Psoas muscle (tissue), 8 donors: ENCODE measurements around the gene PRICKLE3. TPM values are rescaled to one million over a fixed set of nuclear protein-coding genes. Genes with fewer than 3 reads are reported as not detected.
"Not testable (repeated sequence)": the region's sequence is repeated elsewhere in the genome, so short reads cannot be mapped to it uniquely, and the experiment has no call there.

Source experiments
- ATAC-seq, 4 donors: fragments of 200-7000 bp; cut with Tn5 transposase; one replicate each; pipeline ENCODE4 v1.9.1; 2020; ENCODE audit warnings: moderate library complexity in 3 of 4, mild to moderate bottlenecking in 2 of 4
- DNase-seq, 2 donors: peaks; one replicate each; pipeline ENCODE4 v3.0.0-alpha.2; 2020
- H3K27ac ChIP-seq: fragments of 200-600 bp; one replicate; pipeline ENCODE4 v1.8.0; 2022
- H3K27me3 ChIP-seq, 3 donors: fragments of 200-600 bp in 1 of 3; one replicate each; pipeline versions ENCODE4 v1.6.1 to v1.8.0; 2013 to 2022; ENCODE audit warnings: low read length in 2 of 3, mild to moderate bottlenecking in 2 of 3, moderate library complexity in 1 of 3; ENCODE audit not compliant: insufficient read depth in 3 of 3
- H3K36me3 ChIP-seq, 2 donors: fragments of 200-600 bp in 1 of 2; one replicate each; pipeline versions ENCODE4 v1.6.1 to v1.8.0; 2013 to 2022; ENCODE audit warnings: low read depth in 1 of 2, mild to moderate bottlenecking in 1 of 2, moderate library complexity in 1 of 2; ENCODE audit not compliant: insufficient read depth in 1 of 2
- H3K4me1 ChIP-seq: fragments of 200-600 bp; one replicate; pipeline ENCODE4 v1.8.0; 2022
- H3K4me3 ChIP-seq: fragments of 200-600 bp; one replicate; pipeline ENCODE4 v1.8.0; 2022; ENCODE audit warnings: mild to moderate bottlenecking
- H3K9me3 ChIP-seq: fragments of 200-600 bp; one replicate; pipeline ENCODE4 v1.8.0; 2022
- WGBS, 3 donors: extraction: QIAGEN DNeasy Blood & Tissue Kit; methylation state at CpG; one replicate each; pipeline versions ENCODE4 v1.1.6 to v1.1.7; 2013; 5-methylcytosine and 5-hydroxymethylcytosine counted together
- intact Hi-C, 2 donors: fragments of 100-400 bp; cut with DNase I; formaldehyde crosslinking; loops; one replicate each; pipeline versions ENCODE4 v1.11.0 to v1.14.2; 2022
- polyA plus RNA-seq, 3 donors: library from polyadenylated mRNA; stranded (reverse); fragments of 200-250 nt; gene quantifications; one replicate each; pipeline ENCODE4 v1.2.3, GENCODE V29; 2013
- total RNA-seq, 4 donors: library from RNA; stranded (reverse); fragmentation: NEBNext Ultra II Directional in 2 of 4; extraction: Animal tissue kit (Norgen Biotek cat#: 25700) in 2 of 4; gene quantifications; one replicate each; pipeline versions ENCODE4 v1.2.1 to v1.2.4, GENCODE V29; 2021 to 2023
- TF ChIP-seq, protein P1 (sequence below): fragments of 200-600 bp; IDR thresholded peaks from one replicate; pipeline ENCODE4 v1.8.0; 2022; ENCODE audit warnings: antibody characterized with exemption
- donor health status: healthy with polysubstance abuse.
- donor health status: DM: no; HTN: no; CAD: no; lungs with moderate emphysema.
- donor health status: Bipolar disorder and iron deficiency.
- donor health status: healthy.
- donor health status: DM: yes; HTN: yes; CAD: no.
- donor health status: DM: no; HTN: no; CAD: no.
- donor health status: DM: no; HTN: no; CAD: no.
- donor health status: DM: yes; HTN: yes; CAD: no.

PRICKLE3 gene
- total and polyA plus RNA-seq, 7 donors, result 7.5 to 23.6 (median 17.5) TPM

DNA sequence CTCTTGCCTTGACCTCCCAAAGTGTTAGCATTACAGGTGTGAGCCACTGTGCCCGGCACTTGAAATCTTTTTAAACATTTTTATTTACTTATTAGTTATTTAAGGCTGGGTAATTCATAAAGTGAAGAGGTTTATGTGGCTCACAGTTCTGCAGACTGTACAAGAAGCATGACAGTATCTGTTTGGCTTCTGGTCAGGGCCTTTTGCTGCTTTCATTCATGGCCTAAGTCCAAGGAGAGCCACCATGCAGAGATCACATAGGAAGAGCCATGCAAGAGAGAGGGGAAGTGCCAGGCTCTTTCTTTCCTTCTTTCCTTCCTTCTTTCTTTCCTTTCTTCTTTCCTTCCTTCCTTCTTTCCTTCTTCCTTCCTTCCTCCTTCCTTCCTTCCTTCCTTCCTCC is 52.4 kb downstream of the PRICKLE3 start:
- H3K36me3 ChIP-seq, result no peaks in the 10 kb centered on the region
- no peaks in the 10 kb centered on the region for H3K4me1 ChIP-seq
- TF ChIP-seq, protein P1, sequence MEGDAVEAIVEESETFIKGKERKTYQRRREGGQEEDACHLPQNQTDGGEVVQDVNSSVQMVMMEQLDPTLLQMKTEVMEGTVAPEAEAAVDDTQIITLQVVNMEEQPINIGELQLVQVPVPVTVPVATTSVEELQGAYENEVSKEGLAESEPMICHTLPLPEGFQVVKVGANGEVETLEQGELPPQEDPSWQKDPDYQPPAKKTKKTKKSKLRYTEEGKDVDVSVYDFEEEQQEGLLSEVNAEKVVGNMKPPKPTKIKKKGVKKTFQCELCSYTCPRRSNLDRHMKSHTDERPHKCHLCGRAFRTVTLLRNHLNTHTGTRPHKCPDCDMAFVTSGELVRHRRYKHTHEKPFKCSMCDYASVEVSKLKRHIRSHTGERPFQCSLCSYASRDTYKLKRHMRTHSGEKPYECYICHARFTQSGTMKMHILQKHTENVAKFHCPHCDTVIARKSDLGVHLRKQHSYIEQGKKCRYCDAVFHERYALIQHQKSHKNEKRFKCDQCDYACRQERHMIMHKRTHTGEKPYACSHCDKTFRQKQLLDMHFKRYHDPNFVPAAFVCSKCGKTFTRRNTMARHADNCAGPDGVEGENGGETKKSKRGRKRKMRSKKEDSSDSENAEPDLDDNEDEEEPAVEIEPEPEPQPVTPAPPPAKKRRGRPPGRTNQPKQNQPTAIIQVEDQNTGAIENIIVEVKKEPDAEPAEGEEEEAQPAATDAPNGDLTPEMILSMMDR, result no peak
- no peaks in the 10 kb centered on the region for H3K9me3 ChIP-seq
- ATAC-seq, result no peak
- no peak overlapping the region for H3K4me3 ChIP-seq
- H3K27ac ChIP-seq, result no peak overlapping the region
- no peaks in the 10 kb centered on the region for H3K27me3 ChIP-seq
- DNase-seq, result no peak
- intact Hi-C loops, result no loop called here
- 83 to 95% (median 95%) methylated on average over 1 of the region's 1 CpG for WGBS, 3 donors

DNA sequence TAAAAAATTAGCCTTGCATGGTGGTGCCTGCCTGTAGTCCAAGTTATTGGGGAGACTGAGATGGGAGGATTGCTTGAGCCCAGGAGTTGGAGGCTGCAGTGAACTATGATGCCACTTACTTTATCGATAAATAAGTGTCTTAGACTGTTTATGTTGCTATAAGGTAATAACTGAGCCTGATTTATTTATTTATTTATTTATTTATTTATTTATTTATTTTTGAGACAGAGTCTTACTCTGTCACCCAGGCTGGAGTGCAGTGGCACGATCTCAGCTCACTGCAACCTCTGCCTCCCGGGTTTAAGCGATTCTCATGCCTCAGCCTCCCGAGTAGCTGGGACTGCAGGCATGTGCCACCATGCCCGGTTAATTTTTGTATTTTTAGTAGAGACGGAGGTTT is 53.9 kb downstream of the PRICKLE3 start:
- H3K36me3 ChIP-seq, H3K4me3 ChIP-seq, H3K27ac ChIP-seq, H3K27me3 ChIP-seq, intact Hi-C loops, H3K9me3 ChIP-seq, DNase-seq, H3K4me1 ChIP-seq, ATAC-seq: not testable (repeated sequence)
- WGBS, 3 donors, result 85 to 95% (median 93%) methylated on average over 7 of the region's 7 CpGs

DNA sequence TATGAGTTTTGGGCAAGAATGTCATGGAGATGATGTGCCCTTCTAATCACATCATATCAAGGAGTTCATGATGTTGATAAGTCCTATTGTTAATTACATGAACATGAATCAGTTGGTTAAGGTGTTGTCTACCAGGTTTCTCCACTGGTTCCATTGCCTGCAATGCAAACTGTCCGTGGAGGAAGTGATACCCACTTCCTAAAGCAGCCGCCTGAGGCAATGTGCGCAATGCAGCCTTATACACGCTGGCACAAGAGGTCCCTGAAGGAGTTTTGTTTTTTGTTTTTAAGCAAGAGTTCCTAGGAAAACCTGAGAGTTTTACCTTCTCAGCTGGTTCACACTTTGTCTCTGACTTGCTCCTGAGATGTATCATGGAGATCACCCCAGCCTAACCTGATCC is 56.7 kb downstream of the PRICKLE3 start:
- intact Hi-C loops, result no loop called here
- WGBS, 3 donors, result 70 to 79% (median 79%) methylated on average over 4 of the region's 4 CpGs

DNA sequence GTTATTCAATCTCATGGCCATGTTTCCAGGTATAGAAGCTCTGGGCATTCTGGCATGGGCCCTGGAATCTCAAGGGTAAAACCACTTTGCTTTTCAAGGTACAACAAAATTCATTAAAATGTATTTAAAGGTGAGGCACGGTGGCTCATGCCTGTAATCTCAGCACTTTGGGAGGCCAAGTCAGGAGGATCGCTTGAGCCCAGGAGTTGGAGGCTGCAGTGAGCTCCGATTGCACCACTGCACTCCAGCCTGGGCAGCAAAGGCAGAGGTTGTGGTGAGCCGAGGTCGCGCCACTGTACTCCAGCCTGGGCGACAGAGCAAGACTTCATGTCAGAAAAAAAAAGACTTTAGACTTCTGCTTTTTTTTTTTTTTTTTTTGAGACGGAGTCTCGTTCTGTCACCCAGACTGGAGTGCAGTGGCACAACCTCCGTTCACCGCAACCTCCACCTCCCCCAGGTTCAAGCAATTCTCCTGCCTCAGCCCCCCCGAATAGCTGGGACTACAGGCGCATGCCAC is 58.4 kb downstream of the PRICKLE3 start:
- H3K4me1 ChIP-seq, H3K9me3 ChIP-seq, H3K27me3 ChIP-seq, H3K4me3 ChIP-seq, ATAC-seq, H3K27ac ChIP-seq, H3K36me3 ChIP-seq, intact Hi-C loops, DNase-seq: not testable (repeated sequence)
- WGBS, 3 donors, result 82 to 87% (median 85%) methylated on average over 11 to 12 of the region's 13 CpGs

More for the DNA sequence above, 56.7 kb downstream of the PRICKLE3 start:
- ATAC-seq (no peak), DNase-seq (no peak)
- Histone ChIP-seq H3K9me3 (no peaks in the 10 kb centered on the region), H3K36me3 (no peaks in the 10 kb centered on the region), H3K27me3 (no peaks in the 10 kb centered on the region), H3K4me3 (no peak overlapping the region), H3K27ac (no peak overlapping the region), H3K4me1 (no peaks in the 10 kb centered on the region)
- TF ChIP-seq, protein P1, result no peak

Other genes with a start within 250 kb of the PRICKLE3 start
- 10 to 100 TPM; 21.4 to 38.7 (median 28.5) TPM for gene OTUD5, start 228.8 kb downstream of the PRICKLE3 start, total RNA-seq
- gene OTUD5, start 228.8 kb downstream of the PRICKLE3 start, polyA plus RNA-seq, result 10 to 100 TPM; 17.5 to 34.8 (median 18.6) TPM
- under 1 TPM; 0.18 to 0.41 (median 0.25) TPM for gene KCND1, start 214.5 kb downstream of the PRICKLE3 start, total RNA-seq
- under 1 TPM; 0.03 to 0.44 (median 0.30) TPM for gene KCND1, start 214.5 kb downstream of the PRICKLE3 start, polyA plus RNA-seq
- gene GRIPAP1, start 184.1 kb downstream of the PRICKLE3 start, total RNA-seq, result 10 to 100 TPM; 16.5 to 23.6 (median 19.4) TPM
- gene GRIPAP1, start 184.1 kb downstream of the PRICKLE3 start, polyA plus RNA-seq, result 10 to 100 TPM; 12.6 to 17.5 (median 13.4) TPM
- gene TFE3, start 143.0 kb downstream of the PRICKLE3 start, total RNA-seq, result 10 to 100 TPM; 18.1 to 46.5 (median 30.4) TPM
- gene TFE3, start 143.0 kb downstream of the PRICKLE3 start, polyA plus RNA-seq, result 10 to 100 TPM; 16.9 to 55.2 (median 32.3) TPM
- 1 to 10 TPM in 2 of 4 donors, under 1 TPM in 2; 0.76 to 1.2 (median 0.95) TPM for gene CCDC120, start 127.4 kb downstream of the PRICKLE3 start, total RNA-seq
- under 1 TPM; 0.40 to 0.48 (median 0.43) TPM for gene CCDC120, start 127.4 kb downstream of the PRICKLE3 start, polyA plus RNA-seq
- 1 to 10 TPM; 4.3 to 9.1 (median 6.6) TPM for gene PRAF2, start 112.4 kb downstream of the PRICKLE3 start, total RNA-seq
- 10 to 100 TPM in 2 of 3 donors, 1 to 10 TPM in 1; 9.7 to 12.5 (median 11.4) TPM for gene PRAF2, start 112.4 kb downstream of the PRICKLE3 start, polyA plus RNA-seq
- gene WDR45, start 106.5 kb downstream of the PRICKLE3 start, total RNA-seq, result 10 to 100 TPM; 67.3 to 85.7 (median 75.0) TPM
- gene WDR45, start 106.5 kb downstream of the PRICKLE3 start, polyA plus RNA-seq, result 100 to 1,000 TPM in 1 of 3 donors, 10 to 100 TPM in 2; 93.2 to 102 (median 99.4) TPM
- gene GPKOW, start 62.6 kb downstream of the PRICKLE3 start, total RNA-seq, result 10 to 100 TPM; 26.7 to 28.8 (median 27.7) TPM
- gene GPKOW, start 62.6 kb downstream of the PRICKLE3 start, polyA plus RNA-seq, result 10 to 100 TPM; 25.9 to 29.4 (median 26.9) TPM
- 1 to 10 TPM; 2.9 to 3.7 (median 3.5) TPM for gene MAGIX, start 23.6 kb downstream of the PRICKLE3 start, total RNA-seq
- gene MAGIX, start 23.6 kb downstream of the PRICKLE3 start, polyA plus RNA-seq, result 1 to 10 TPM; 5.2 to 8.0 (median 5.3) TPM
- 10 to 100 TPM; 17.8 to 80.7 (median 74.0) TPM for gene PLP2, start 14.5 kb downstream of the PRICKLE3 start, total RNA-seq
- 100 to 1,000 TPM in 2 of 3 donors, 10 to 100 TPM in 1; 76.5 to 320 (median 113) TPM for gene PLP2, start 14.5 kb downstream of the PRICKLE3 start, polyA plus RNA-seq
- 1 to 10 TPM in 2 of 4 donors, under 1 TPM in 2; 0.37 to 1.2 (median 0.83) TPM for gene SYP, start 13.8 kb upstream of the PRICKLE3 start, total RNA-seq
- gene SYP, start 13.8 kb upstream of the PRICKLE3 start, polyA plus RNA-seq, result 1 to 10 TPM in 2 of 3 donors, under 1 TPM in 1; 0.76 to 1.6 (median 1.4) TPM
- gene CACNA1F, start 47.0 kb upstream of the PRICKLE3 start, total RNA-seq, result under 1 TPM in 2 of 4 donors, not detected in 2; 0.04 to 0.12 TPM
- under 1 TPM in 2 of 3 donors, not detected in 1; 0.01 TPM for gene CACNA1F, start 47.0 kb upstream of the PRICKLE3 start, polyA plus RNA-seq
- gene CCDC22, start 49.1 kb upstream of the PRICKLE3 start, total RNA-seq, result 10 to 100 TPM in 3 of 4 donors, 1 to 10 TPM in 1; 9.6 to 14.7 (median 11.4) TPM
- gene CCDC22, start 49.1 kb upstream of the PRICKLE3 start, polyA plus RNA-seq, result 10 to 100 TPM; 11.6 to 16.1 (median 15.4) TPM
- gene FOXP3, start 78.3 kb upstream of the PRICKLE3 start, total RNA-seq, result not detected
- under 1 TPM in 2 of 3 donors, not detected in 1; 0.03 to 0.05 TPM for gene FOXP3, start 78.3 kb upstream of the PRICKLE3 start, polyA plus RNA-seq
- 10 to 100 TPM; 17.3 to 25.5 (median 22.7) TPM for gene PPP1R3F, start 83.4 kb upstream of the PRICKLE3 start, total RNA-seq
- 10 to 100 TPM; 13.9 to 29.8 (median 28.3) TPM for gene PPP1R3F, start 83.4 kb upstream of the PRICKLE3 start, polyA plus RNA-seq
- not detected for gene GAGE10, start 117.3 kb upstream of the PRICKLE3 start, total RNA-seq
- not detected for gene GAGE10, start 117.3 kb upstream of the PRICKLE3 start, polyA plus RNA-seq
- gene GAGE12J, start 135.7 kb upstream of the PRICKLE3 start, total RNA-seq, result not detected
- not detected for gene GAGE12J, start 135.7 kb upstream of the PRICKLE3 start, polyA plus RNA-seq
- not detected for gene GAGE13, start 145.2 kb upstream of the PRICKLE3 start, total RNA-seq
- gene GAGE13, start 145.2 kb upstream of the PRICKLE3 start, polyA plus RNA-seq, result not detected